GM12891 (cell line): Measurements from ENCODE around the gene OR13C8.

Source experiments
- POLR2A ChIP-seq: IDR thresholded peaks from 2 replicates; pipeline ENCODE4 v1.6.1; 2011; ENCODE audit warnings: low read depth, low read length, control low read depth
- TAF1 ChIP-seq: IDR thresholded peaks from 2 replicates; pipeline ENCODE4 v1.6.1; 2011; ENCODE audit warnings: low read depth, low read length, control low read depth

GRCh38 chr9:104544644-104545043 is 24.3 kb upstream of the OR13C8 start:
- TF ChIP-seq POLR2A (no peak), TAF1 (no peak)
